B cell (primary cell): ENCODE measurements around the gene BLOC1S1.

Source experiments
- EZH2 ChIP-seq: IDR thresholded peaks from 2 replicates; pipeline ENCODE4 v1.6.1; 2012; ENCODE audit warnings: borderline replicate concordance, low read depth, mild to moderate bottlenecking, moderate library complexity, low read length; ENCODE audit not compliant: insufficient read depth, poor library complexity, severe bottlenecking
- TF ChIP-seq, protein P1 (sequence below): fragments of 200-600 bp; IDR thresholded peaks from one replicate; pipeline ENCODE4 v1.8.0; 2022; ENCODE audit warnings: antibody characterized with exemption, mild to moderate bottlenecking

DNA sequence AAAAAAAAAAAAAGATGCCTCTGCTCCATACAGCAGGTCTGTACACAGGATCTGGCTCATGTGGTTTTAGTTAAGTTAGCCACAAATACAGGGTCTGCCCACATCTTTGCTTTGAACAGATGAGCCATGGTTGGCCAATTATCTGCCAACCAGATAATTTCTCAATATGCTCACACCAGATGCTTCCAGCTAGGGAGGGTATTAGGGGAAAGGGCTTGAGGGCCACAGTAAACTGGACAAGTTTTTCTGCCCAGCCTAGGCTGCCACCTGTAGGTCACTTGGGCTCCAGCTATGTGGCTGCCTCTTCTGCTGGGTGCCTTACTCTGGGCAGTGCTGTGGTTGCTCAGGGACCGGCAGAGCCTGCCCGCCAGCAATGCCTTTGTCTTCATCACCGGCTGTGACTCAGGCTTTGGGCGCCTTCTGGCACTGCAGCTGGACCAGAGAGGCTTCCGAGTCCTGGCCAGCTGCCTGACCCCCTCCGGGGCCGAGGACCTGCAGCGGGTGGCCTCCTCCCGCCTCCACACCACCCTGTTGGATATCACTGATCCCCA, 5.1 kb downstream of the BLOC1S1 start:
- TF ChIP-seq, protein P1, sequence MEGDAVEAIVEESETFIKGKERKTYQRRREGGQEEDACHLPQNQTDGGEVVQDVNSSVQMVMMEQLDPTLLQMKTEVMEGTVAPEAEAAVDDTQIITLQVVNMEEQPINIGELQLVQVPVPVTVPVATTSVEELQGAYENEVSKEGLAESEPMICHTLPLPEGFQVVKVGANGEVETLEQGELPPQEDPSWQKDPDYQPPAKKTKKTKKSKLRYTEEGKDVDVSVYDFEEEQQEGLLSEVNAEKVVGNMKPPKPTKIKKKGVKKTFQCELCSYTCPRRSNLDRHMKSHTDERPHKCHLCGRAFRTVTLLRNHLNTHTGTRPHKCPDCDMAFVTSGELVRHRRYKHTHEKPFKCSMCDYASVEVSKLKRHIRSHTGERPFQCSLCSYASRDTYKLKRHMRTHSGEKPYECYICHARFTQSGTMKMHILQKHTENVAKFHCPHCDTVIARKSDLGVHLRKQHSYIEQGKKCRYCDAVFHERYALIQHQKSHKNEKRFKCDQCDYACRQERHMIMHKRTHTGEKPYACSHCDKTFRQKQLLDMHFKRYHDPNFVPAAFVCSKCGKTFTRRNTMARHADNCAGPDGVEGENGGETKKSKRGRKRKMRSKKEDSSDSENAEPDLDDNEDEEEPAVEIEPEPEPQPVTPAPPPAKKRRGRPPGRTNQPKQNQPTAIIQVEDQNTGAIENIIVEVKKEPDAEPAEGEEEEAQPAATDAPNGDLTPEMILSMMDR = no peak
- TF ChIP-seq EZH2 = no peak
